Endothelial cell (in vitro differentiated cells): ENCODE data around the gene GRM7. TPM values are rescaled to one million over a fixed set of nuclear protein-coding genes. Genes with fewer than 3 reads are reported as not detected.

Experiments used
- DNase-seq: peaks from one replicate; pipeline ENCODE4 v3.0.0; 2021; ENCODE audit warnings: low spot score
- H3K27ac Mint-ChIP-seq: one replicate; pipeline ENCODE4 v1.8.0; 2021; ENCODE audit warnings: mixed read lengths, inconsistent platforms; ENCODE audit not compliant: unreplicated experiment
- H3K27me3 Mint-ChIP-seq: one replicate; pipeline ENCODE4 v1.8.0; 2021; ENCODE audit warnings: mild to moderate bottlenecking, moderate library complexity, mixed read lengths, inconsistent platforms; ENCODE audit not compliant: unreplicated experiment
- H3K36me3 Mint-ChIP-seq: one replicate; pipeline ENCODE4 v1.8.0; 2021; ENCODE audit warnings: mild to moderate bottlenecking, low read depth, mixed read lengths, inconsistent platforms; ENCODE audit not compliant: unreplicated experiment
- H3K4me1 Mint-ChIP-seq: one replicate; pipeline ENCODE4 v1.8.0; 2021; ENCODE audit warnings: mild to moderate bottlenecking, mixed read lengths, inconsistent platforms; ENCODE audit not compliant: unreplicated experiment
- H3K4me3 Mint-ChIP-seq: one replicate; pipeline ENCODE4 v1.8.0; 2021; ENCODE audit warnings: mild to moderate bottlenecking, mixed read lengths, inconsistent platforms; ENCODE audit not compliant: unreplicated experiment
- H3K9me3 Mint-ChIP-seq: one replicate; pipeline ENCODE4 v1.8.0; 2021; ENCODE audit warnings: mixed read lengths, inconsistent platforms; ENCODE audit not compliant: unreplicated experiment
- total RNA-seq: library from RNA; stranded (reverse); fragmentation: NEBNext Ultra II Directional; extraction: Animal tissue kit (Norgen Biotek cat#: 25700); gene quantifications from one replicate; pipeline ENCODE4 v1.2.1, GENCODE V29; 2021; ENCODE audit not compliant: unreplicated experiment
- TF ChIP-seq, protein P1 (sequence below): fragments of 200-600 bp; sonication (generic); IDR thresholded peaks from one replicate; pipeline ENCODE4 v1.5.0; 2021; ENCODE audit warnings: antibody characterized with exemption; ENCODE audit not compliant: unreplicated experiment

GRM7 gene
- total RNA-seq, 1 donor from 2014 or later = 0.18 TPM

DNA sequence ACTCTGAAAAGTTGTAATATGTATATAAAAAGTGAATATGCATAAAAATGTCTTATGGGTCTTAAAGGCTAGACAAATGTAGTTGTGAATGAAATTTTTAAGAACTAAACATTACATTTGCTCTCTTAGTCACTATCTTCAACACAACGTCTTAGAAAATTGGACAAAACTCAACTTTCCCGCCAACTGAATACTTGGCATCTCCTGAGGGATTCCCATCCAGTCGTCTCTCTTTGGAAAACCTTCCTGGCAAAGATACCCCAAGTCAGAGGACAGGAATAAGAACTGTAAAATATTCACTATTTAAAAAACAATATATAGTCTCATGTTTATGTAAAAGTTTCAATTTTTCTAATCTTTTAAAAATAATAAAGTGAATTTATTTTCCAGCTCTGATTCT lies 354.8 kb downstream of the GRM7 start:
- no peak overlapping the region for H3K27ac Mint-ChIP-seq
- H3K36me3 Mint-ChIP-seq = no peaks in the 10 kb centered on the region
- no peak overlapping the region for H3K4me3 Mint-ChIP-seq
- H3K4me1 Mint-ChIP-seq = no peaks in the 10 kb centered on the region
- no peaks in the 10 kb centered on the region for H3K27me3 Mint-ChIP-seq
- no peaks in the 10 kb centered on the region for H3K9me3 Mint-ChIP-seq
- DNase-seq = no peak
- TF ChIP-seq, protein P1, sequence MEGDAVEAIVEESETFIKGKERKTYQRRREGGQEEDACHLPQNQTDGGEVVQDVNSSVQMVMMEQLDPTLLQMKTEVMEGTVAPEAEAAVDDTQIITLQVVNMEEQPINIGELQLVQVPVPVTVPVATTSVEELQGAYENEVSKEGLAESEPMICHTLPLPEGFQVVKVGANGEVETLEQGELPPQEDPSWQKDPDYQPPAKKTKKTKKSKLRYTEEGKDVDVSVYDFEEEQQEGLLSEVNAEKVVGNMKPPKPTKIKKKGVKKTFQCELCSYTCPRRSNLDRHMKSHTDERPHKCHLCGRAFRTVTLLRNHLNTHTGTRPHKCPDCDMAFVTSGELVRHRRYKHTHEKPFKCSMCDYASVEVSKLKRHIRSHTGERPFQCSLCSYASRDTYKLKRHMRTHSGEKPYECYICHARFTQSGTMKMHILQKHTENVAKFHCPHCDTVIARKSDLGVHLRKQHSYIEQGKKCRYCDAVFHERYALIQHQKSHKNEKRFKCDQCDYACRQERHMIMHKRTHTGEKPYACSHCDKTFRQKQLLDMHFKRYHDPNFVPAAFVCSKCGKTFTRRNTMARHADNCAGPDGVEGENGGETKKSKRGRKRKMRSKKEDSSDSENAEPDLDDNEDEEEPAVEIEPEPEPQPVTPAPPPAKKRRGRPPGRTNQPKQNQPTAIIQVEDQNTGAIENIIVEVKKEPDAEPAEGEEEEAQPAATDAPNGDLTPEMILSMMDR = no peak

DNA sequence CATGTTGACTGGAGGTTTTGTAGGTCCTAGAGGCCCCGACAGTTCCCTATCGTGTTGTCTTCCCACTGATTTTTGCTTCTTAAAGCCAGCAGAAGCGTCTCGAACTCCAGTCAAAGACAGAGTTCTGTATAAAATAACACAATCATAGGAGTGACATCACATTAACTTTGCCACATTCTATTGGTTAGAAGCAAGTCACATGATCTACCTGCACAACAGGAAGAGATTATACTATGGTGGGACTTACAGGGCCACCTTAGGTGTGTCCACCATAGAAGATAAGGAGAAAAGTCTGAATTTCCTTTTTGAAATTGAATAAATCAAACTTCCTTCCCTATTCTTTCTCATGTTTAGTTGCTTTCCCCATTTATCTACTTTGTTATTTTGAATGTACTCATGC lies 365.5 kb downstream of the GRM7 start:
- peaks cover 4% of the 10 kb centered on the region for H3K9me3 Mint-ChIP-seq
- TF ChIP-seq, protein P1 = no peak
- H3K4me1 Mint-ChIP-seq = no peaks in the 10 kb centered on the region
- no peak overlapping the region for H3K27ac Mint-ChIP-seq
- H3K36me3 Mint-ChIP-seq = no peaks in the 10 kb centered on the region
- DNase-seq = no peak
- H3K4me3 Mint-ChIP-seq = no peak overlapping the region
- no peaks in the 10 kb centered on the region for H3K27me3 Mint-ChIP-seq

DNA sequence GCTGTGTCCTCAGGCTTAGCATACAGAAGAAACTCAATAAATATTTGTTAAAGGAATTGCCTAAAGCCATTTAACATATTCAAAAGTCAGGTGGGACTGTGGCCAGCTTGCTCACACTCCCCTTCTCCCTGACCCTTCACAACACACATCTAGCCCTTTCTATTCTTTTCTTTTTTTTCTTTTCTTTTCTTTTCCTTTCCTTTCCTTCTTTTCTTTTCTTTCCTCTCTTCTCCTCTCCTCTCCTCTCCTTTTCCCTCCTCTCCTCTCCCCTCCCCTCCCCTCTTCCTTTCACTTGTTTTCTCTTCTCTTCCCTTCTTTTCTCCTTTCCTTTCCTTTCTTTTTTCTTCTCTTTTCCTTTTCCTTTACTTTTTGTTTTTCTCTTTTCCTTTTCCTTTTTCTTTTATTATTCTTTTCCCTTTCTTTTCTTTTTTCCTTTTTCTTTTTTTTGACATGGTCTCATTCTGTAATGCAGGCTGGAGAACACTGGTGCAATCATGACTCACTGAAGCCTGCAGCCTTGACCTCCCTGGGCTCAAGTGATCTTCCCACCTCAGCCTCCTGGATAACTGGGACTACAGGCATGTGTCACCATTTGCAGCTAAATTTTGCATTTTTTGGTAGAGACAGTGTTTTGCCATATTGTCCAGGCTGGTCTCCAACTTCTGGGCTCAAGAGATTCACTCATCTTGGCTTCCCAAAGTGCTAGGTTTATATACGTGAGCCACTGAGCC lies 377.8 kb downstream of the GRM7 start:
- TF ChIP-seq, protein P1 = no peak
- no peak for DNase-seq
- H3K9me3 Mint-ChIP-seq = peaks cover 5% of the 10 kb centered on the region
- H3K4me3 Mint-ChIP-seq = no peak overlapping the region
- H3K27me3 Mint-ChIP-seq = no peaks in the 10 kb centered on the region
- H3K36me3 Mint-ChIP-seq = no peaks in the 10 kb centered on the region
- H3K27ac Mint-ChIP-seq = no peak overlapping the region
- peaks cover 4% of the 10 kb centered on the region for H3K4me1 Mint-ChIP-seq

DNA sequence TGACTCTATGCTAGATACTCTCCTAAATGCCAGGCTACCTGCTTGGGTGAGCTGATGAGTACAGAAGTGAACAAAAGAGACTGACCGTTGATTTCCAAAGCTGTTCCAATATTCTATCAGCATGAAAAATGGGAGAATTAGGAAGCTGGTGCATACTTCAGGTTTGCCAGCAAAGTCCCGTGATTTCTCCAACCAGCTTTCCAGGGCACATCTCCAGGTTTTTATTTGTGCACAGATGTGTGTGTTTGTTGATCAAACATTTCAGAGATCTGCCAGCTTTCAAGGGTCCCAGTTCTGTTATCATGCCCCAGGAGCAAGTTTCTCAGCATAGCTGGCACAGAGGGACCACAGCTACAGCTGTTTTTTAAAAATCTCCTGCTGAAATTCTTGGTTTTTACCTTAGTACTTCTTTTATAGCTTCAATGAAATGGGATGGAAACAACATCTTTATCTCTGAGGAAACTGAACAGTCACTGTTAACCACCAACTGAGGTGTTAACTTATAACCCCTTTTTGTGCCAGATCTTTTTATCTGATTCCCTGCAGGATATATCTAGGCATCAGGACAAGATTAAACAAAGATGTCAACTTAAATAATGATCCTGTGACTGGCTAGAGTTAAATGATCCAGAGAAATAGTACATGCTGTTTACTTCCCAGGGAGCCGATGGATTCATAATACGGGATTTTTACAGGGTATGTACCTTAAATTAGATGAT lies 380.8 kb downstream of the GRM7 start:
- no peak for DNase-seq
- H3K36me3 Mint-ChIP-seq = no peaks in the 10 kb centered on the region

More for the DNA sequence above, 380.8 kb downstream of the GRM7 start:
- Mint-ChIP-seq H3K9me3 (peaks cover 5% of the 10 kb centered on the region), H3K27ac (no peak overlapping the region), H3K4me3 (no peak overlapping the region), H3K27me3 (no peaks in the 10 kb centered on the region), H3K4me1 (no peaks in the 10 kb centered on the region)
- TF ChIP-seq, protein P1 = no peak
